Endothelial cell of umbilical vein (primary cell): ENCODE data around the gene TBC1D9B. TPM values are rescaled to one million over a fixed set of nuclear protein-coding genes. Genes with fewer than 3 reads are reported as not detected.

Experiments
- BruUV-seq: library from RNA; stranded (reverse); fragments of 400-500 nt; replicated peaks from 2 replicates; lab custom pipeline; 2021; lab: Mats Ljungman, UMichigan
- CTCF ChIA-PET: fragments of 300-600, 350-600 bp; sonication (Branson Sonifier 250); formaldehyde crosslinking; loops from one replicate; lab custom pipeline; 2021; ENCODE audit warnings: antibody characterized with exemption, inconsistent platforms; lab: Charles Lee
- POLR2A ChIA-PET: fragments of 300-600, 350-600 bp; sonication (Branson Sonifier 250); formaldehyde crosslinking; loops from one replicate; lab custom pipeline; 2021; ENCODE audit warnings: antibody characterized with exemption, inconsistent platforms; lab: Charles Lee
- DNase-seq: peaks from one replicate; pipeline ENCODE4 v3.0.0-alpha.2; 2011; ENCODE audit warnings: low read depth, low spot score
- FAIRE-seq: peaks from 2 replicates; lab custom pipeline; 2011; peaks lifted over from hg19 to GRCh38; lab: Jason Lieb, UNC
- H2AFZ ChIP-seq: 2 replicates; pipeline ENCODE4 v1.6.0; 2012; ENCODE audit warnings: low read depth, low read length, control low read depth, inconsistent platforms
- H3K27ac ChIP-seq: 2 replicates; pipeline ENCODE4 v1.5.1; 2011; ENCODE audit warnings: low read depth, mild to moderate bottlenecking, control low read depth, low read length, moderate library complexity; ENCODE audit not compliant: insufficient read depth
- H3K27me3 ChIP-seq, 2 experiments: 2 replicates each; pipeline versions ENCODE4 v1.6.0 to v1.6.1; 2011; ENCODE audit warnings: low read length in 2 of 2, mixed read lengths in 1 of 2; ENCODE audit not compliant: control insufficient read depth in 2 of 2, insufficient read depth in 2 of 2
- H3K36me3 ChIP-seq, 2 experiments: 2 replicates in 1 of 2; 3 replicates in 1 of 2; pipeline ENCODE4 v1.5.1; 2011; ENCODE audit warnings: low read length in 2 of 2, mild to moderate bottlenecking in 1 of 2, moderate library complexity in 1 of 2; ENCODE audit not compliant: control insufficient read depth in 2 of 2, insufficient read depth in 2 of 2; ENCODE audit errors: extremely low read depth in 1 of 2
- H3K4me1 ChIP-seq: 3 replicates; pipeline ENCODE4 v1.5.1; 2011; ENCODE audit warnings: mild to moderate bottlenecking, low read length; ENCODE audit not compliant: control insufficient read depth, insufficient read depth; ENCODE audit errors: extremely low read depth
- H3K4me2 ChIP-seq: 2 replicates; pipeline ENCODE4 v1.6.1; 2011; ENCODE audit warnings: low read length, control low read depth, mixed read lengths; ENCODE audit not compliant: insufficient read depth
- H3K4me3 ChIP-seq, 3 experiments: fragments of 200-600 bp in 1 of 3; sonication (generic), shearing (Covaris generic) in 1 of 3; replicated peaks in 1 of 3; 2 replicates each; pipeline ENCODE4 v1.5.1; 2011 to 2016; ENCODE audit warnings: control low read depth in 3 of 3, low read length in 3 of 3, mild to moderate bottlenecking in 2 of 3, inconsistent platforms in 1 of 3, low read depth in 1 of 3, moderate library complexity in 1 of 3; ENCODE audit not compliant: insufficient read depth in 1 of 3
- H3K79me2 ChIP-seq: 2 replicates; pipeline ENCODE4 v1.6.0; 2012; ENCODE audit warnings: low read length, inconsistent platforms; ENCODE audit not compliant: control insufficient read depth, insufficient read depth
- H3K9ac ChIP-seq: replicated peaks from 2 replicates; pipeline ENCODE3; 2011; ENCODE audit warnings: low read length, control low read depth; ENCODE audit not compliant: insufficient read depth; ENCODE audit errors: extremely low read depth
- H3K9me1 ChIP-seq: replicated peaks from 3 replicates; pipeline ENCODE4 v1.6.0; 2011; ENCODE audit warnings: mild to moderate bottlenecking, low read length; ENCODE audit not compliant: control insufficient read depth, insufficient read depth; ENCODE audit errors: extremely low read depth
- H3K9me3 ChIP-seq: replicated peaks from 2 replicates; pipeline ENCODE4 v1.5.1; 2012; ENCODE audit warnings: low read length, inconsistent platforms; ENCODE audit not compliant: control insufficient read depth, insufficient read depth
- H4K20me1 ChIP-seq: replicated peaks from 2 replicates; pipeline ENCODE3; 2011; ENCODE audit warnings: mild to moderate bottlenecking, low read length; ENCODE audit not compliant: control insufficient read depth, insufficient read depth; ENCODE audit errors: extremely low read depth
- CTCF ChIP-seq, 2 donors: IDR thresholded peaks; 1 replicate in 1 of 2; 2 replicates in 1 of 2; pipeline ENCODE4 v1.5.1; 2011; ENCODE audit warnings: low read length in 2 of 2, mild to moderate bottlenecking in 2 of 2, moderate library complexity in 2 of 2, control low read depth in 1 of 2, inconsistent platforms in 1 of 2, low read depth in 1 of 2; ENCODE audit not compliant: insufficient read depth in 1 of 2; ENCODE audit errors: extremely low read depth in 1 of 2
- EZH2 ChIP-seq: IDR thresholded peaks from 2 replicates; pipeline ENCODE4 v1.6.1; 2012; ENCODE audit warnings: borderline replicate concordance, low read depth, mild to moderate bottlenecking, moderate library complexity, low read length, inconsistent platforms; ENCODE audit not compliant: severe bottlenecking
- FOS ChIP-seq: IDR thresholded peaks from 2 replicates; pipeline ENCODE4 v1.6.1; 2011; ENCODE audit warnings: mild to moderate bottlenecking, low read length, moderate library complexity, borderline replicate concordance; ENCODE audit not compliant: insufficient read depth
- GATA2 ChIP-seq: IDR thresholded peaks from 2 replicates; pipeline ENCODE4 v1.7.0; 2011; ENCODE audit warnings: low read depth, mild to moderate bottlenecking, moderate library complexity, mixed read lengths, low read length; ENCODE audit not compliant: insufficient read length, insufficient read depth
- JUN ChIP-seq: IDR thresholded peaks from 2 replicates; pipeline ENCODE4 v1.6.1; 2011; ENCODE audit warnings: borderline replicate concordance, low read depth; ENCODE audit not compliant: insufficient read length, insufficient read depth
- MAX ChIP-seq: IDR thresholded peaks from 2 replicates; pipeline ENCODE4 v1.6.1; 2011; ENCODE audit not compliant: insufficient read depth, insufficient read length
- MYC ChIP-seq: IDR thresholded peaks from one replicate; pipeline ENCODE4 v1.6.1; 2011; ENCODE audit warnings: mild to moderate bottlenecking, low read depth, low read length
- POLR2A ChIP-seq: IDR thresholded peaks from 2 replicates; pipeline ENCODE4 v1.6.1; 2012; ENCODE audit warnings: low read depth, mild to moderate bottlenecking, control low read depth, low read length
- POLR2AphosphoS5 ChIP-seq: IDR thresholded peaks from 2 replicates; pipeline ENCODE4 v1.6.1; 2012; ENCODE audit warnings: low read depth, mild to moderate bottlenecking, control low read depth, low read length, moderate library complexity; ENCODE audit not compliant: insufficient read depth
- dilution Hi-C: fragments of 300-500 bp; cut with MboI; formaldehyde crosslinking; loops from one replicate; pipeline ENCODE4 v1.15.0; 2019; ENCODE audit warnings: low sequenced_read_pairs; ENCODE audit not compliant: extremely low pct_ligation_motif_present
- intact Hi-C: fragments of 100-400 bp; cut with micrococcal nuclease; formaldehyde crosslinking; loops from one replicate; pipeline ENCODE4 v1.10.0; 2022
- polyA plus RNA-seq, 4 experiments: library from polyadenylated mRNA; depleted of rRNA in 3 of 4; stranded (reverse) in 3 of 4; unstranded in 1 of 4; fragments of >200 nt; gene quantifications; 2 replicates each; pipeline versions ENCODE4 v1.2.1 to v1.2.3, GENCODE V29; 2011 to 2012; ENCODE audit warnings: missing spikeins in 1 of 4
- total RNA-seq: library from RNA; stranded (reverse); gene quantifications from 2 replicates; pipeline ENCODE4 v1.2.3, GENCODE V29; 2021

TBC1D9B gene
- total and polyA plus RNA-seq, 2 donors (not counting 3 experiments of a cell fraction or from before 2014, with no cell fraction given) = 82.8 to 150 TPM

DNA sequence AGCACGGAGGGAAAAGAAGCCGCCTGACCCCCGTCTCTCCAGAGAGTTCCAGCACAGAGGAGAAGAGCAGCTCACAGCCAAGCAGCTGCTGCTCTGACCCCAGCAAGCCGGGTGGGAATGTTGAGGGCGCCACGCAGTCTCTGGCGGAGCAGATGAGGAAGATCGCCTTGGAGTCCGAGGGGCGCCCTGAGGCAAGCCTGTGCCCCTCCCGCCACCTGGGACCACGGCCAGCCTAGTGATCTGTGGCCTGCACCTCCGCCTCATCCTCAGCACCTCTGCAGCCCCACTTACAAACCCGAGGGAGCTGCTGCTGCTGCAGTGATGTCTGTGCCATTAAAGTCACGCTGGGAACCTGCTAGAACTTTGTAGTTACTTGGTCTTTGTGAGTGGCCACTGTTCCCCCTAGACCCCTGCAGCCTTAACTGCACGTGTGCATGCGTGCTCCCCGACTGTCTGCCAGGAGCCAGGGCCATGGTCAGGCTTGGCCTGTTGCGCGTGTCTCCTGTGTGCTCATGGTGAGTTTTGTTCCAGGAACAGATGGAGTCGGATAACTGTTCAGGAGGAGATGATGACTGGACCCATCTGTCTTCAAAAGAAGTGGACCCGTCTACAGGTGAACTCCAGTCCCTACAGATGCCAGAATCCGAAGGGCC, 74.5 kb downstream of the TBC1D9B start:
- peaks cover 15 to 65% of the 10 kb centered on the region in 2 experiments for H3K36me3 ChIP-seq
- dilution Hi-C loops = no loop called here

More for the DNA sequence above, 74.5 kb downstream of the TBC1D9B start:
- ChIA-PET POLR2A (interaction anchor here (1.1 kb wide), 1 partner anchor 12 kb away, joined by 3 read pairs; the partner anchor contains the start of gene SQSTM1), CTCF (interaction anchor here (1.5 kb wide), 1 partner anchor 31 kb away, joined by 3 read pairs; no protein-coding TSS in a partner anchor)
- TF ChIP-seq POLR2AphosphoS5 (no peak), MAX (no peak), FOS (no peak), JUN (no peak), GATA2 (no peak), MYC (no peak), CTCF (IDR thresholded peaks at IDR 0.05; ENCODE audit: extremely low read depth in 1 of 2, insufficient read depth in 1 of 2, low read depth in 1 of 2, low read length in 2 of 2) (no peak), POLR2A (no peak), EZH2 (no peak)
- no peaks in the 10 kb centered on the region for H3K9me3 ChIP-seq
- no peak overlapping the region for H2AFZ ChIP-seq
- H3K4me3 ChIP-seq = no peak overlapping the region
- DNase-seq (no peak), FAIRE-seq (no peak)
- H3K9ac ChIP-seq = no peak overlapping the region
- no peaks in the 10 kb centered on the region for H3K9me1 ChIP-seq
- intact Hi-C loops = no loop called here
- H3K4me1 ChIP-seq = no peaks in the 10 kb centered on the region
- no peak overlapping the region for H3K4me2 ChIP-seq
- H3K27ac ChIP-seq = no peak overlapping the region
- no peaks in the 10 kb centered on the region for H4K20me1 ChIP-seq
- BruUV-seq = no TSS peak
- peaks cover 2% of the 10 kb centered on the region for H3K79me2 ChIP-seq
- no peaks in the 10 kb centered on the region for H3K27me3 ChIP-seq
